Measurements from ENCODE around the gene ATOX1.

The ATOX1 gene

GRCh38 chr5:151694035-151694485 is 64.4 kb downstream of the ATOX1 start:
- DNase-seq: no peak

Data from CD4-positive, alpha-beta T cell treated with Interleukin-17A for 4 hours (primary cell).